HepG2 (cell line): ENCODE data around the gene SFPQ.
A peak's percentile ranks its signal among the peaks of the same experiment; 100 is the strongest.

Experiments
- ERF ChIP-seq: IDR thresholded peaks from 2 replicates; pipeline ENCODE4 v1.6.1; 2018; ENCODE audit warnings: missing biosample characterization, missing genetic modification reagents
- KLF12 ChIP-seq: sonication (generic); formaldehyde crosslinking; IDR thresholded peaks from 2 replicates; pipeline ENCODE4 v1.4.0; 2020; ENCODE audit warnings: missing genetic modification reagents, borderline replicate concordance
- MXI1 ChIP-seq: IDR thresholded peaks from 3 replicates; pipeline ENCODE4 v1.6.1; 2012; ENCODE audit warnings: low read depth, low read length, inconsistent platforms, borderline replicate concordance
- NCOR1 ChIP-seq: fragments of 200-600 bp; sonication (generic); IDR thresholded peaks from 2 replicates; pipeline ENCODE4 v1.7.0; 2017; ENCODE audit warnings: antibody characterized with exemption, low read length, borderline replicate concordance
- POLR2G ChIP-seq: fragments of 200-400 bp; formaldehyde crosslinking; IDR thresholded peaks from 2 replicates; pipeline ENCODE4 v1.6.1; 2018; ENCODE audit warnings: mild to moderate bottlenecking, low read depth, low read length, moderate library complexity
- TF ChIP-seq, protein P1 (sequence below): IDR thresholded peaks from 2 replicates; pipeline ENCODE4 v1.6.1; 2016; ENCODE audit warnings: low read depth, control low read depth
- TF ChIP-seq, protein P2 (sequence below): sonication (generic); formaldehyde crosslinking; IDR thresholded peaks from 2 replicates; pipeline ENCODE4 v1.5.0; 2020; ENCODE audit warnings: mild to moderate bottlenecking, missing genetic modification reagents, moderate library complexity
- TF ChIP-seq, protein P3 (sequence below): sonication (generic); formaldehyde crosslinking; IDR thresholded peaks from 2 replicates; pipeline ENCODE4 v1.4.0; 2020; ENCODE audit warnings: missing genetic modification reagents

- TF ChIP-seq, protein P1, sequence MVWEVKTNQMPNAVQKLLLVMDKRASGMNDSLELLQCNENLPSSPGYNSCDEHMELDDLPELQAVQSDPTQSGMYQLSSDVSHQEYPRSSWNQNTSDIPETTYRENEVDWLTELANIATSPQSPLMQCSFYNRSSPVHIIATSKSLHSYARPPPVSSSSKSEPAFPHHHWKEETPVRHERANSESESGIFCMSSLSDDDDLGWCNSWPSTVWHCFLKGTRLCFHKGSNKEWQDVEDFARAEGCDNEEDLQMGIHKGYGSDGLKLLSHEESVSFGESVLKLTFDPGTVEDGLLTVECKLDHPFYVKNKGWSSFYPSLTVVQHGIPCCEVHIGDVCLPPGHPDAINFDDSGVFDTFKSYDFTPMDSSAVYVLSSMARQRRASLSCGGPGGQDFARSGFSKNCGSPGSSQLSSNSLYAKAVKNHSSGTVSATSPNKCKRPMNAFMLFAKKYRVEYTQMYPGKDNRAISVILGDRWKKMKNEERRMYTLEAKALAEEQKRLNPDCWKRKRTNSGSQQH (CRISPR knock-in tag) = no peak
- TF ChIP-seq, protein P2, sequence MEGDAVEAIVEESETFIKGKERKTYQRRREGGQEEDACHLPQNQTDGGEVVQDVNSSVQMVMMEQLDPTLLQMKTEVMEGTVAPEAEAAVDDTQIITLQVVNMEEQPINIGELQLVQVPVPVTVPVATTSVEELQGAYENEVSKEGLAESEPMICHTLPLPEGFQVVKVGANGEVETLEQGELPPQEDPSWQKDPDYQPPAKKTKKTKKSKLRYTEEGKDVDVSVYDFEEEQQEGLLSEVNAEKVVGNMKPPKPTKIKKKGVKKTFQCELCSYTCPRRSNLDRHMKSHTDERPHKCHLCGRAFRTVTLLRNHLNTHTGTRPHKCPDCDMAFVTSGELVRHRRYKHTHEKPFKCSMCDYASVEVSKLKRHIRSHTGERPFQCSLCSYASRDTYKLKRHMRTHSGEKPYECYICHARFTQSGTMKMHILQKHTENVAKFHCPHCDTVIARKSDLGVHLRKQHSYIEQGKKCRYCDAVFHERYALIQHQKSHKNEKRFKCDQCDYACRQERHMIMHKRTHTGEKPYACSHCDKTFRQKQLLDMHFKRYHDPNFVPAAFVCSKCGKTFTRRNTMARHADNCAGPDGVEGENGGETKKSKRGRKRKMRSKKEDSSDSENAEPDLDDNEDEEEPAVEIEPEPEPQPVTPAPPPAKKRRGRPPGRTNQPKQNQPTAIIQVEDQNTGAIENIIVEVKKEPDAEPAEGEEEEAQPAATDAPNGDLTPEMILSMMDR (CRISPR knock-in tag) = no peak
- TF ChIP-seq KLF12 (no peak), POLR2G (peak; percentile 76), ERF (CRISPR knock-in tag) (no peak), MXI1 (no peak), NCOR1 (no peak)
- TF ChIP-seq, protein P3, sequence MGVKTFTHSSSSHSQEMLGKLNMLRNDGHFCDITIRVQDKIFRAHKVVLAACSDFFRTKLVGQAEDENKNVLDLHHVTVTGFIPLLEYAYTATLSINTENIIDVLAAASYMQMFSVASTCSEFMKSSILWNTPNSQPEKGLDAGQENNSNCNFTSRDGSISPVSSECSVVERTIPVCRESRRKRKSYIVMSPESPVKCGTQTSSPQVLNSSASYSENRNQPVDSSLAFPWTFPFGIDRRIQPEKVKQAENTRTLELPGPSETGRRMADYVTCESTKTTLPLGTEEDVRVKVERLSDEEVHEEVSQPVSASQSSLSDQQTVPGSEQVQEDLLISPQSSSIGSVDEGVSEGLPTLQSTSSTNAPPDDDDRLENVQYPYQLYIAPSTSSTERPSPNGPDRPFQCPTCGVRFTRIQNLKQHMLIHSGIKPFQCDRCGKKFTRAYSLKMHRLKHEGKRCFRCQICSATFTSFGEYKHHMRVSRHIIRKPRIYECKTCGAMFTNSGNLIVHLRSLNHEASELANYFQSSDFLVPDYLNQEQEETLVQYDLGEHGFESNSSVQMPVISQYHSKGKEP (CRISPR knock-in tag) = no peak
These were observed 18.9 kb downstream of the SFPQ start for GRCh38 chr1:35173909-35174540.
